HL-60 (cell line): ENCODE data around the gene GCK.

Source experiments
- DNase-seq, 2 experiments: peaks; one replicate each; pipeline ENCODE4 v3.0.0-alpha.2; 2010 to 2020; ENCODE audit warnings: low read depth in 1 of 2, low spot score in 1 of 2
- H3K27ac ChIP-seq: fragments of 250-450 bp; sonication (Bioruptor Pico); replicated peaks from 2 replicates; pipeline ENCODE4 v1.5.1; 2020; ENCODE audit warnings: mild to moderate bottlenecking, moderate library complexity
- H3K27me3 ChIP-seq: fragments of 250-450 bp; sonication (Bioruptor Pico); 2 replicates; pipeline ENCODE4 v1.5.1; 2021; ENCODE audit warnings: mild to moderate bottlenecking, moderate library complexity; ENCODE audit not compliant: insufficient read depth, poor library complexity, severe bottlenecking
- H3K4me3 ChIP-seq: replicated peaks from 2 replicates; pipeline ENCODE4 v1.5.1; 2011; ENCODE audit warnings: mild to moderate bottlenecking, control low read depth, low read length; ENCODE audit not compliant: insufficient read depth
- GABPA ChIP-seq: IDR thresholded peaks from 2 replicates; pipeline ENCODE4 v1.6.1; 2012; ENCODE audit warnings: low read depth
- POLR2AphosphoS5 ChIP-seq: IDR thresholded peaks from 2 replicates; pipeline ENCODE4 v1.6.1; 2012; ENCODE audit warnings: low read depth
- SPI1 ChIP-seq: IDR thresholded peaks from 2 replicates; pipeline ENCODE4 v1.6.1; 2012; ENCODE audit warnings: low read depth, mild to moderate bottlenecking, borderline replicate concordance
- TF ChIP-seq, protein P1 (sequence below): IDR thresholded peaks from 2 replicates; pipeline ENCODE4 v1.6.1; 2012; ENCODE audit warnings: low read depth; ENCODE audit not compliant: insufficient replicate concordance
- TF ChIP-seq, protein P2 (sequence below): IDR thresholded peaks from one replicate; pipeline ENCODE4 v1.5.1; 2011; ENCODE audit warnings: low read length, control low read depth, inconsistent platforms; ENCODE audit not compliant: insufficient read depth

GCK gene

DNA sequence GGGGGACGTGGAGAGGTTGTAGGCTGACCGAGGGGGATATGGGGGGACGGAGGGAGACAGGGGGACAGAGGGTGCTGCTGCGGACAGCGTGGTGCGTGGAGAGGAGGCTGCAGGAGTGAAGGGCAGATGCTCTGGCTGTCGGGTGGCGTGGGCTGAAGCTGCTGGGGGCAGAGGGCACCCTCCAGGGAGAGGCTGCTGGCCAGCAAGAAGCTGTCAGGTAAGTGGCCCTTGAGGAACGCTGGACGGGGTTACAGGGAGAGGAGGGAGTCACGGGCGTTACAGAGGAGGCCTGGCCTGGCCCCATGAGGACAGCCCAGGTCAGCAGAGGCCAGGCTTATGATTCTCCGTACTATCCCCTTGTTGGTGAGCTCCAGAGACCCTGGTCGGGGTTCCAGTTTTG is 38.7 kb upstream of the GCK start:
- H3K4me3 ChIP-seq: no peak overlapping the region
- TF ChIP-seq SPI1: no peak
- TF ChIP-seq, protein P1, sequence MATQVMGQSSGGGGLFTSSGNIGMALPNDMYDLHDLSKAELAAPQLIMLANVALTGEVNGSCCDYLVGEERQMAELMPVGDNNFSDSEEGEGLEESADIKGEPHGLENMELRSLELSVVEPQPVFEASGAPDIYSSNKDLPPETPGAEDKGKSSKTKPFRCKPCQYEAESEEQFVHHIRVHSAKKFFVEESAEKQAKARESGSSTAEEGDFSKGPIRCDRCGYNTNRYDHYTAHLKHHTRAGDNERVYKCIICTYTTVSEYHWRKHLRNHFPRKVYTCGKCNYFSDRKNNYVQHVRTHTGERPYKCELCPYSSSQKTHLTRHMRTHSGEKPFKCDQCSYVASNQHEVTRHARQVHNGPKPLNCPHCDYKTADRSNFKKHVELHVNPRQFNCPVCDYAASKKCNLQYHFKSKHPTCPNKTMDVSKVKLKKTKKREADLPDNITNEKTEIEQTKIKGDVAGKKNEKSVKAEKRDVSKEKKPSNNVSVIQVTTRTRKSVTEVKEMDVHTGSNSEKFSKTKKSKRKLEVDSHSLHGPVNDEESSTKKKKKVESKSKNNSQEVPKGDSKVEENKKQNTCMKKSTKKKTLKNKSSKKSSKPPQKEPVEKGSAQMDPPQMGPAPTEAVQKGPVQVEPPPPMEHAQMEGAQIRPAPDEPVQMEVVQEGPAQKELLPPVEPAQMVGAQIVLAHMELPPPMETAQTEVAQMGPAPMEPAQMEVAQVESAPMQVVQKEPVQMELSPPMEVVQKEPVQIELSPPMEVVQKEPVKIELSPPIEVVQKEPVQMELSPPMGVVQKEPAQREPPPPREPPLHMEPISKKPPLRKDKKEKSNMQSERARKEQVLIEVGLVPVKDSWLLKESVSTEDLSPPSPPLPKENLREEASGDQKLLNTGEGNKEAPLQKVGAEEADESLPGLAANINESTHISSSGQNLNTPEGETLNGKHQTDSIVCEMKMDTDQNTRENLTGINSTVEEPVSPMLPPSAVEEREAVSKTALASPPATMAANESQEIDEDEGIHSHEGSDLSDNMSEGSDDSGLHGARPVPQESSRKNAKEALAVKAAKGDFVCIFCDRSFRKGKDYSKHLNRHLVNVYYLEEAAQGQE: no peak
- TF ChIP-seq, protein P2, sequence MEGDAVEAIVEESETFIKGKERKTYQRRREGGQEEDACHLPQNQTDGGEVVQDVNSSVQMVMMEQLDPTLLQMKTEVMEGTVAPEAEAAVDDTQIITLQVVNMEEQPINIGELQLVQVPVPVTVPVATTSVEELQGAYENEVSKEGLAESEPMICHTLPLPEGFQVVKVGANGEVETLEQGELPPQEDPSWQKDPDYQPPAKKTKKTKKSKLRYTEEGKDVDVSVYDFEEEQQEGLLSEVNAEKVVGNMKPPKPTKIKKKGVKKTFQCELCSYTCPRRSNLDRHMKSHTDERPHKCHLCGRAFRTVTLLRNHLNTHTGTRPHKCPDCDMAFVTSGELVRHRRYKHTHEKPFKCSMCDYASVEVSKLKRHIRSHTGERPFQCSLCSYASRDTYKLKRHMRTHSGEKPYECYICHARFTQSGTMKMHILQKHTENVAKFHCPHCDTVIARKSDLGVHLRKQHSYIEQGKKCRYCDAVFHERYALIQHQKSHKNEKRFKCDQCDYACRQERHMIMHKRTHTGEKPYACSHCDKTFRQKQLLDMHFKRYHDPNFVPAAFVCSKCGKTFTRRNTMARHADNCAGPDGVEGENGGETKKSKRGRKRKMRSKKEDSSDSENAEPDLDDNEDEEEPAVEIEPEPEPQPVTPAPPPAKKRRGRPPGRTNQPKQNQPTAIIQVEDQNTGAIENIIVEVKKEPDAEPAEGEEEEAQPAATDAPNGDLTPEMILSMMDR: no peak
- TF ChIP-seq POLR2AphosphoS5: no peak
- no peak for TF ChIP-seq GABPA
- H3K27me3 ChIP-seq: no peaks in the 10 kb centered on the region
- no peak overlapping the region for H3K27ac ChIP-seq
- DNase-seq: no peak

GRCh38 chr7:44226396-44226753 is 37.1 kb upstream of the GCK start:
- Histone ChIP-seq H3K27me3 (no peaks in the 10 kb centered on the region), H3K27ac (no peak overlapping the region), H3K4me3 (no peak overlapping the region)
- no peak for DNase-seq
- TF ChIP-seq, protein P2: no peak
- TF ChIP-seq SPI1 (no peak), POLR2AphosphoS5 (no peak), GABPA (no peak)
- TF ChIP-seq, protein P1: no peak

DNA sequence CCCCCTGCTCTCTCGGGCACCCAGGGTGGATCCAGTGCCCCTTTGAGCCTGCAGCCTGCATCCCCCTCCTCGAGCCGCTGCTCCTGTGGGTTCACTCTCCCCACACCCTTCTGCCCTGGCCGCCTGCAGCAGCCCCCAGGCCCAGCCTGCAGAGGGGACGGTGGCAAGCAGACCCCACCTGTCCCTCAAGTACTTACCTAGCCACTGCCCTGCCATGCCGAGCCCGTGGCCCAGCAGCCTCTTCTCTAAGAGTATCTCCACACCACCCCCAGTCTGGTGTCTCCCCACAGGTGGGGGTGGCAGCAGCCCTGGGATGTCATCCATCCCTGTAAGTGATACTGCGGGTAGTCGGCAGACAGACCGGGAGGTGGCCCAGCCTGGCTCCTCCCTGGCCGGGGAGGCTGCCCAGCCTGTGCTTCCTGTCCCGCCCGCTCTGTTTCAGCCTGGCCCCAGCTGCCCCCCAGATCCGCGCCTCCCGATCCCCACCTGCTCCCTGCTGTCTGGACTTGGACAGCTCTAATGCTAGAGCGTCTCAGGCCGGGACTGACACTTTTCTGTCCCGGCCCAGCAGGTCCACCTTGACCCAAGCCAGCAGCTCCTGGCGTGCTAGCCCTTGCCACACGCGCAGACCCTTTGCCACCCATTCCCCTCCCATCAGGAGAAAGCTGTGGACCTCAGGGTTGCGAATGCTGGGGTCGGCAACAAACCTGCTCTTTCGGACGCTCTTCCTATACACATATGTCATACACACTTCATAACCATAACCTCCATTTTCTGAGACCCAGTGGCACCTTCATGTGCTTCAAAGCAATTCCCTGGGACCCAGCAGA is 36.5 kb upstream of the GCK start:
- Histone ChIP-seq H3K4me3 (no peak overlapping the region), H3K27me3 (no peaks in the 10 kb centered on the region), H3K27ac (no peak overlapping the region)
- TF ChIP-seq POLR2AphosphoS5 (no peak), SPI1 (no peak), GABPA (no peak)
- TF ChIP-seq, protein P1: no peak
- TF ChIP-seq, protein P2: no peak
- no peak for DNase-seq
